Thyroid gland (tissue), 4 donors: ENCODE measurements around the gene STK38. TPM values are rescaled to one million over a fixed set of nuclear protein-coding genes. Genes with fewer than 3 reads are reported as not detected.

Experiments used
- DNase-seq, 2 donors: peaks; one replicate each; pipeline ENCODE4 v3.0.0-alpha.2; 2019
- H3K27ac ChIP-seq, 3 donors: fragments of 200-600 bp; sonication (generic); 1 replicate in 2 of 3; 2 replicates in 1 of 3; pipeline ENCODE4 v1.5.1; 2016 to 2019; ENCODE audit warnings: mild to moderate bottlenecking in 1 of 3, moderate library complexity in 1 of 3
- H3K27me3 ChIP-seq: fragments of 200-600 bp; sonication (generic); one replicate; pipeline ENCODE4 v1.5.1; 2019
- H3K36me3 ChIP-seq, 2 donors: fragments of 200-600 bp; sonication (generic); one replicate each; pipeline ENCODE4 v1.5.1; 2016 to 2019
- H3K4me1 ChIP-seq, 2 donors: fragments of 200-600 bp; sonication (generic); one replicate each; pipeline ENCODE4 v1.5.1; 2017 to 2019
- H3K4me3 ChIP-seq, 3 donors: fragments of 200-600 bp; sonication (generic); replicated peaks in 1 of 3; 1 replicate in 2 of 3; 2 replicates in 1 of 3; pipeline ENCODE4 v1.5.1; 2016; ENCODE audit warnings: mild to moderate bottlenecking in 1 of 3
- H3K9me3 ChIP-seq: fragments of 200-600 bp; sonication (generic); one replicate; pipeline ENCODE4 v1.5.1; 2017
- CTCF ChIP-seq, 6 experiments: fragments of 200-600 bp in 3 of 6; fragments of 450-650 bp in 3 of 6; sonication (generic) in 3 of 6; IDR thresholded peaks; one replicate each; pipeline ENCODE4 v1.5.1; 2016 to 2019; ENCODE audit warnings: antibody characterized with exemption in 6 of 6, mild to moderate bottlenecking in 2 of 6, inconsistent platforms in 1 of 6, moderate library complexity in 1 of 6
- POLR2A ChIP-seq, 2 donors: fragments of 450-650 bp; IDR thresholded peaks; one replicate each; pipeline ENCODE4 v1.6.1; 2017; ENCODE audit warnings: antibody characterized with exemption in 2 of 2, mild to moderate bottlenecking in 2 of 2, moderate library complexity in 1 of 2
- WGBS, 2 donors: methylation state at CpG; one replicate each; pipeline ENCODE4 v1.1.5; 2017; 5-methylcytosine and 5-hydroxymethylcytosine counted together
- intact Hi-C: fragments of 100-400 bp; cut with DNase I; formaldehyde crosslinking; loops from one replicate; pipeline ENCODE4 v1.15.1; 2023
- total RNA-seq, 4 donors: library from RNA; depleted of rRNA; stranded (reverse); fragments of >200 nt; gene quantifications; one replicate each; pipeline ENCODE4 v1.2.3, GENCODE V29; 2016

Gene STK38
- total RNA-seq, 4 donors from 2014 or later = 11.9 to 21.9 (median 14.1) TPM

GRCh38 chr6:36516559-36516958 lies 30.7 kb downstream of the STK38 start:
- Histone ChIP-seq H3K4me1 (no peaks in the 10 kb centered on the region), H3K9me3 (no peaks in the 10 kb centered on the region), H3K4me3 (no peak overlapping the region), H3K27me3 (no peaks in the 10 kb centered on the region), H3K27ac (no peak overlapping the region), H3K36me3 (peaks cover 8 to 20% of the 10 kb centered on the region in 2 donors)
- DNase-seq = no peak
- TF ChIP-seq CTCF (IDR thresholded peaks at IDR 0.05) (no peak), POLR2A (IDR thresholded peaks at IDR 0.05) (no peak)
- intact Hi-C loops = no loop called here
- 91 to 93% methylated on average over 4 of the region's 4 CpGs for WGBS, 2 donors

- H3K4me1 ChIP-seq = no peaks in the 10 kb centered on the region
- intact Hi-C loops = no loop called here
- H3K4me3 ChIP-seq = no peak overlapping the region
- no peaks in the 10 kb centered on the region for H3K9me3 ChIP-seq
- TF ChIP-seq POLR2A (IDR thresholded peaks at IDR 0.05) (no peak), CTCF (IDR thresholded peaks at IDR 0.05) (no peak)
- H3K27ac ChIP-seq = no peak overlapping the region
- no peak for DNase-seq
- H3K27me3 ChIP-seq = no peaks in the 10 kb centered on the region
- 89 to 95% methylated on average over 3 of the region's 3 CpGs for WGBS, 2 donors
- H3K36me3 ChIP-seq = peaks cover 5 to 20% of the 10 kb centered on the region in 2 donors
Measured at GRCh38 chr6:36515844-36516243, 31.4 kb downstream of the STK38 start.

- no peak overlapping the region for H3K4me3 ChIP-seq
- intact Hi-C loops = no loop called here
- no peak for DNase-seq
- WGBS, 2 donors = 93 to 95% methylated on average over 8 of the region's 8 CpGs
- H3K27ac ChIP-seq = no peak overlapping the region
- H3K9me3 ChIP-seq = no peaks in the 10 kb centered on the region
- H3K36me3 ChIP-seq = peaks cover 5 to 11% of the 10 kb centered on the region in 2 donors
- no peaks in the 10 kb centered on the region for H3K4me1 ChIP-seq
- H3K27me3 ChIP-seq = no peaks in the 10 kb centered on the region
- no peak for TF ChIP-seq POLR2A (IDR thresholded peaks at IDR 0.05)
- no peak for TF ChIP-seq CTCF (IDR thresholded peaks at IDR 0.05)
Measured at GRCh38 chr6:36514554-36515456, 32.5 kb downstream of the STK38 start.

GRCh38 chr6:36510365-36510764 lies 36.9 kb downstream of the STK38 start:
- DNase-seq = no peak
- no peaks in the 10 kb centered on the region for H3K9me3 ChIP-seq
- no peak overlapping the region for H3K4me3 ChIP-seq
- no peak for TF ChIP-seq CTCF (IDR thresholded peaks at IDR 0.05)
- TF ChIP-seq POLR2A (IDR thresholded peaks at IDR 0.05) = no peak
- intact Hi-C loops = no loop called here
- WGBS, 2 donors = 95 to 100% methylated on average over 3 of the region's 3 CpGs
- H3K4me1 ChIP-seq = no peaks in the 10 kb centered on the region
- no peak overlapping the region for H3K27ac ChIP-seq
- no peaks in the 10 kb centered on the region for H3K27me3 ChIP-seq
- peaks cover 9 to 11% of the 10 kb centered on the region in 2 donors for H3K36me3 ChIP-seq

GRCh38 chr6:36508532-36508931 lies 38.7 kb downstream of the STK38 start:
- H3K27me3 ChIP-seq = no peaks in the 10 kb centered on the region
- 68 to 78% methylated on average over 8 to 10 of the region's 10 CpGs for WGBS, 2 donors
- H3K27ac ChIP-seq = no peak overlapping the region
- peak; percentile 59 for DNase-seq
- H3K4me1 ChIP-seq = no peaks in the 10 kb centered on the region
- no peaks in the 10 kb centered on the region for H3K9me3 ChIP-seq
- intact Hi-C loops = no loop called here
- no peak for TF ChIP-seq CTCF (IDR thresholded peaks at IDR 0.05)
- no peak for TF ChIP-seq POLR2A (IDR thresholded peaks at IDR 0.05)
- H3K4me3 ChIP-seq = no peak overlapping the region
- H3K36me3 ChIP-seq = peaks cover 0 to 8% of the 10 kb centered on the region in 2 donors
